Measurements from ENCODE around the gene PLEKHA6. TPM values are rescaled to one million over a fixed set of nuclear protein-coding genes. Genes with fewer than 3 reads are reported as not detected.

The PLEKHA6 gene
- total and polyA plus RNA-seq, 2 experiments from 2014 or later, result 2.8 to 6.2 TPM

GRCh38 chr1:204337583-204337982, 22.1 kb downstream of the PLEKHA6 start:
- Histone ChIP-seq H3K27me3 (ENCODE audit: insufficient read depth) (no peaks in the 10 kb centered on the region), H3K9me2 (ENCODE audit: insufficient read depth) (peaks cover 15% of the 10 kb centered on the region; the same call in 1 of the 2 replicates), H2AFZ (no peak overlapping the region; the same call in 1 of the 2 replicates), H3K4me2 (peak overlapping the region; percentile 70), H3K36me3 (ENCODE audit: insufficient read depth) (no peaks in the 10 kb centered on the region), H3K27ac (ENCODE audit: low read depth) (no peak overlapping the region), H3F3A (replicated peaks; ENCODE audit: low read depth) (peaks cover 7% of the 10 kb centered on the region; the same call in 1 of the 2 replicates), H3K79me2 (replicated peaks; ENCODE audit: insufficient read depth) (no peaks in the 10 kb centered on the region), H3K4me3 (no peak overlapping the region), H3K4me1 (ENCODE audit: insufficient read depth) (peaks cover 64% of the 10 kb centered on the region), H4K20me1 (replicated peaks; ENCODE audit: insufficient read depth) (no peaks in the 10 kb centered on the region)
- peaks cover 50% of the 10 kb centered on the region for H3K4me1 Mint-ChIP-seq
- TF ChIP-seq JUNB (IDR thresholded peaks at IDR 0.05; ENCODE audit: unreplicated experiment) (no peak), CREB1 (CRISPR knock-in tag; IDR thresholded peaks at IDR 0.05; ENCODE audit: low read depth) (no peak), EZH2phosphoT487 (IDR thresholded peaks at IDR 0.05; ENCODE audit: unreplicated experiment) (no peak), CTCF (conservative IDR thresholded peaks at IDR 0.05; ENCODE audit: low read depth in 2 of 2) (no peak), ZNF114 (CRISPR knock-in tag; IDR thresholded peaks at IDR 0.05) (no peak), POLR2AphosphoS5 (IDR thresholded peaks at IDR 0.05; ENCODE audit: low read depth) (no peak), ZNF462 (CRISPR knock-in tag; IDR thresholded peaks at IDR 0.05) (no peak), ZNF331 (CRISPR knock-in tag; IDR thresholded peaks at IDR 0.05; ENCODE audit: low read depth) (no peak)
- H3K4me3 Mint-ChIP-seq, result no peak overlapping the region
- H3K36me3 Mint-ChIP-seq (ENCODE audit: low read depth), result no peaks in the 10 kb centered on the region
- no peak overlapping the region for H3K27ac Mint-ChIP-seq
- no peaks in the 10 kb centered on the region; the same call in 2 of the 3 replicates for H3K9me3 Mint-ChIP-seq
- H3K27me3 Mint-ChIP-seq (ENCODE audit: insufficient read depth, low read depth, poor library complexity), result peaks cover 10% of the 10 kb centered on the region
- ATAC-seq (no peak), DNase-seq (ENCODE audit: low spot score) (no peak)

All from GM23338 (cell line).